HepG2 (cell line): ENCODE data around the gene WDR83. TPM values are rescaled to one million over a fixed set of nuclear protein-coding genes. Genes with fewer than 3 reads are reported as not detected.

Experiments used
- E2F2 ChIP-seq: sonication (generic); formaldehyde crosslinking; IDR thresholded peaks from 2 replicates; pipeline ENCODE4 v1.4.0; 2020; ENCODE audit warnings: missing genetic modification reagents, borderline replicate concordance
- FUBP1 ChIP-seq: sonication (generic); formaldehyde crosslinking; IDR thresholded peaks from 2 replicates; pipeline ENCODE4 v1.5.1; 2020; ENCODE audit warnings: missing genetic modification reagents, mild to moderate bottlenecking, borderline replicate concordance
- KLF13 ChIP-seq: sonication (generic); formaldehyde crosslinking; IDR thresholded peaks from 2 replicates; pipeline ENCODE4 v1.4.0; 2020; ENCODE audit warnings: mild to moderate bottlenecking, missing genetic modification reagents
- KMT2B ChIP-seq: IDR thresholded peaks from 2 replicates; pipeline ENCODE4 v1.6.1; 2016; ENCODE audit warnings: missing genetic modification reagents, missing compliant biosample characterization
- MNT ChIP-seq: fragments of 450-650 bp; IDR thresholded peaks from 2 replicates; pipeline ENCODE4 v1.6.1; 2016
- TSC22D2 ChIP-seq: sonication (generic); formaldehyde crosslinking; IDR thresholded peaks from 2 replicates; pipeline ENCODE4 v1.5.1; 2020; ENCODE audit warnings: missing genetic modification reagents, mild to moderate bottlenecking, borderline replicate concordance
- U2AF2 ChIP-seq: fragments of 200-400 bp; formaldehyde crosslinking; IDR thresholded peaks from 2 replicates; pipeline ENCODE4 v1.6.1; 2017; ENCODE audit warnings: low read depth, mild to moderate bottlenecking, low read length
- ZFP41 ChIP-seq: sonication (generic); formaldehyde crosslinking; IDR thresholded peaks from 2 replicates; pipeline ENCODE4 v1.4.0; 2020; ENCODE audit warnings: mild to moderate bottlenecking, missing genetic modification reagents, borderline replicate concordance
- ZNF407 ChIP-seq: sonication (generic); formaldehyde crosslinking; IDR thresholded peaks from one replicate; pipeline ENCODE4 v1.5.1; 2020; ENCODE audit warnings: mild to moderate bottlenecking, missing genetic modification reagents; ENCODE audit errors: not compliant biosample characterization
- ZNF44 ChIP-seq: sonication (generic); formaldehyde crosslinking; IDR thresholded peaks from 2 replicates; pipeline ENCODE4 v1.5.1; 2020; ENCODE audit warnings: mild to moderate bottlenecking, missing genetic modification reagents
- ZNF441 ChIP-seq: sonication (generic); formaldehyde crosslinking; IDR thresholded peaks from 2 replicates; pipeline ENCODE4 v1.7.0; 2021; ENCODE audit warnings: missing genetic modification reagents, borderline replicate concordance
- ZNF552 ChIP-seq: sonication (generic); formaldehyde crosslinking; IDR thresholded peaks from 2 replicates; pipeline ENCODE4 v1.9.0; 2022; ENCODE audit warnings: missing genetic modification reagents, mild to moderate bottlenecking, borderline replicate concordance
- polyA plus RNA-seq, 8 experiments: library from polyadenylated mRNA; depleted of rRNA in 3 of 8; stranded (reverse) in 7 of 8; unstranded in 1 of 8; fragments of >200 nt; fragmentation: Illumina TruSeq in 4 of 8; extraction: Trizol in 4 of 8; gene quantifications; 2 replicates each; pipeline versions ENCODE4 v1.2.1 to v1.2.3, GENCODE V29; 2011 to 2016; ENCODE audit warnings: low read depth in 4 of 8, missing spikeins in 1 of 8, mixed read lengths in 1 of 8; ENCODE audit not compliant: insufficient read depth in 1 of 8
- total RNA-seq, 5 experiments: library from RNA; depleted of rRNA; stranded (reverse); fragments of >200 nt; fragmentation: Illumina TruSeq; extraction: Trizol; gene quantifications; 2 replicates each; pipeline ENCODE4 v1.2.3, GENCODE V29; 2016; ENCODE audit warnings: low read depth in 1 of 5

The WDR83 gene
- total and polyA plus RNA-seq, 2 of the 13 experiments (the other 11 are each of a cell fraction or from before 2014, with no cell fraction given) = 4.5 to 10.7 TPM

GRCh38 chr19:12696366-12697335 lies 30.0 kb downstream of the WDR83 start, which contains the start of gene FBXW9 (continued):
- TF ChIP-seq ZNF407 (CRISPR knock-in tag) (peak; percentile 64), KMT2B (peak; percentile 94), U2AF2 (no peak), ZNF44 (0 out of 2 replicates have a peak, but pooled peaks have one; percentile 84), ZNF441 (CRISPR knock-in tag) (peak; percentile 63; the same call in 1 of the 2 replicates), ZFP41 (CRISPR knock-in tag) (no peak), KLF13 (CRISPR knock-in tag) (no peak), TSC22D2 (0 out of 2 replicates have a peak, but pooled peaks have one; percentile 28), MNT (no peak), E2F2 (no peak), FUBP1 (CRISPR knock-in tag) (no peak), ZNF552 (CRISPR knock-in tag) (no peak)
